Activated naive CD8-positive, alpha-beta T cell treated with anti-CD3 and anti-CD28 coated beads for 36 hours (primary cell): ENCODE results near the gene LRRC18. TPM values are rescaled to one million over a fixed set of nuclear protein-coding genes. Genes with fewer than 3 reads are reported as not detected.

ENCODE experiments used
- DNase-seq: peaks from one replicate; pipeline ENCODE4 v3.0.0; 2021
- H3K27ac Mint-ChIP-seq: one replicate; pipeline ENCODE4 v1.8.0; 2022; ENCODE audit warnings: mild to moderate bottlenecking, moderate library complexity, mixed read lengths
- H3K27me3 Mint-ChIP-seq: one replicate; pipeline ENCODE4 v1.8.0; 2022; ENCODE audit warnings: mild to moderate bottlenecking, mixed read lengths
- H3K36me3 Mint-ChIP-seq: one replicate; pipeline ENCODE4 v1.8.0; 2021; ENCODE audit warnings: mild to moderate bottlenecking, mixed read lengths
- H3K4me1 Mint-ChIP-seq: one replicate; pipeline ENCODE4 v1.8.0; 2021; ENCODE audit warnings: mixed read lengths
- H3K4me3 Mint-ChIP-seq: one replicate; pipeline ENCODE4 v1.8.0; 2022; ENCODE audit warnings: mild to moderate bottlenecking, moderate library complexity, mixed read lengths
- H3K9me3 Mint-ChIP-seq: one replicate; pipeline ENCODE4 v1.8.0; 2022; ENCODE audit warnings: mixed read lengths
- total RNA-seq, 2 experiments: library from RNA; stranded (reverse); gene quantifications; one replicate each; pipeline ENCODE4 v1.2.3, GENCODE V29; 2021

LRRC18 gene
- total RNA-seq, 2 experiments from 2014 or later = not detected

DNA sequence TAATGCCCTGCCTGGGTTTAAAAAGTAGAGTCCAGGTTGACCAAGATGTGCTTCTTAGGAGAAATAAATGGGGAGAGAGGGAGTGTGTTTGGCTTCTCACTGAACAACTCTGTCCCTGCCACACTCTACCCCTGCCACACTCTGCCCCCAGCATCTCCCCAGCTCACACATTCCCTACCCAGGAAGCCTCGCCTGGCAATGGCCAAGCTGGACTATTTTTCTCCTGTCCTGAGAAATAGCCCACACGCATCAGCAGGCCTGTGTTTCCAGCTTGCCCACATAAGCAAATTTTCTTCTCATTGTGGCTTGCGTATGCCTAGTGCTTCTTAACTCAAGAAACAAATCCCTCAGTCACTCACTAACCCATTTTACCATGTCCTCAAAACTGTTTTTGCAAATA lies 1.8 kb downstream of the LRRC18 start:
- H3K27ac Mint-ChIP-seq = no peak overlapping the region
- no peaks in the 10 kb centered on the region for H3K9me3 Mint-ChIP-seq
- H3K27me3 Mint-ChIP-seq = no peaks in the 10 kb centered on the region
- H3K4me1 Mint-ChIP-seq = no peaks in the 10 kb centered on the region
- no peaks in the 10 kb centered on the region for H3K36me3 Mint-ChIP-seq
- no peak for DNase-seq
- H3K4me3 Mint-ChIP-seq = no peak overlapping the region

DNA sequence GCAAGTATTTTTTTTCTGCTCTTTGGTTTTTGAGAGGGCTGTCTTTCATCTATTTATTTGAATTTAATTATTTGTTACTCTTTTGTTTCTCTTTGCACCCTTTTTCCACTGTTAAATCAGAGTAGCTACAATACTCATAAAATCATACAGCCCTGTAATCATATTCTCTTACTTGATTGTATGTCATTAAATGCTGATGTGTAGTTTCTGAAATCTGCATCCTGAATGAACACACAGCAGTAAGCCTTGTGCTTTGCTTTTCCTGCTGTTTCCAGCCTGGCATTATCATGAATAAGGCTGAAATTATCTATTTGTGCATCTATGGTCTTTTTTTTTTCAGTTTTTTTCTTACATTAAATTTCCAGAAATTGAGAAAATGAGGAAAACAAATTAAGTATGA lies 4.1 kb downstream of the LRRC18 start:
- H3K4me3 Mint-ChIP-seq = no peak overlapping the region
- H3K9me3 Mint-ChIP-seq = no peaks in the 10 kb centered on the region
- no peaks in the 10 kb centered on the region for H3K27me3 Mint-ChIP-seq
- no peaks in the 10 kb centered on the region for H3K36me3 Mint-ChIP-seq
- DNase-seq = no peak
- no peak overlapping the region for H3K27ac Mint-ChIP-seq
- H3K4me1 Mint-ChIP-seq = no peaks in the 10 kb centered on the region

DNA sequence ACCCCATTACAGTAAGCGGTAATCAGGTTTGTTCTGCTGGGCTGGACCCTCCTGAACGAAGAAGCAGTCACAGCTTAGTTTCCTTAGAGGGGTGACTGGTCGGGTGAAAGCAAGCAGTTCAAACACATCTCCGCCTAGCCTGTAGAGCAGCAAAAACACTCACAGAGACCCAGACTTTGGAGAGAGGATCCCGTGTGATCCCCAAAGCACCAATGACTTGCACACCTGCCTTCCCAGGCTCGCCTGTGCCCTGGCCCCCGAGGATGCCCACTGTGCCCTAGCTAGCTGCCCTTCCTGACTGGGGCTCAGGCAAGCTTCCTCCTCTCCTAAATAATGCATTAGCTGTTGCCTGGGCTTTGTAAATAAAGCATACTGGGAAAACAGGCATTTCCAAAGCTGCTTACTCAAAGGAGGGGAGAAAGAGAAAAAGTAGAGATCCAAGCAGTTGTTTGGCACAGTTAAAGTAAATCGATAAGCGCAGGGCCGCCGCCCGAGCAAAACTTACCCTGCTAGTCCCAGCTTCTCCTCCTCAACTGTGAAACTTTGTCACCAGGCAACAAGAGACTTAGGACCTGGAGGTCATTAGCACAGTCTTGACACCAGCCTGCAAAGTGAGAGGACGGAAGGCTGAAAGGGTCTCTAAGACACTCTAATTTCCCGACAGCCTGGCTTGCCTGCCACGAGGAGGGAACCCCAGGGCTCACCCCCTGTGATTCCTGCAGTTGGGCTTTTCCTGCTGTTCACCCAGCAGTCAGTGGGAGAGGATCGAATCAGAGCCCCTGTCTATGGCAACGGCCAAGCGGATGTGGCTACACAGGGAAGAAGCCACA lies 4.8 kb downstream of the LRRC18 start:
- H3K4me3 Mint-ChIP-seq = no peak overlapping the region
- H3K9me3 Mint-ChIP-seq = no peaks in the 10 kb centered on the region
- no peaks in the 10 kb centered on the region for H3K4me1 Mint-ChIP-seq
- no peak overlapping the region for H3K27ac Mint-ChIP-seq
- no peaks in the 10 kb centered on the region for H3K36me3 Mint-ChIP-seq
- H3K27me3 Mint-ChIP-seq = no peaks in the 10 kb centered on the region
- DNase-seq = no peak

DNA sequence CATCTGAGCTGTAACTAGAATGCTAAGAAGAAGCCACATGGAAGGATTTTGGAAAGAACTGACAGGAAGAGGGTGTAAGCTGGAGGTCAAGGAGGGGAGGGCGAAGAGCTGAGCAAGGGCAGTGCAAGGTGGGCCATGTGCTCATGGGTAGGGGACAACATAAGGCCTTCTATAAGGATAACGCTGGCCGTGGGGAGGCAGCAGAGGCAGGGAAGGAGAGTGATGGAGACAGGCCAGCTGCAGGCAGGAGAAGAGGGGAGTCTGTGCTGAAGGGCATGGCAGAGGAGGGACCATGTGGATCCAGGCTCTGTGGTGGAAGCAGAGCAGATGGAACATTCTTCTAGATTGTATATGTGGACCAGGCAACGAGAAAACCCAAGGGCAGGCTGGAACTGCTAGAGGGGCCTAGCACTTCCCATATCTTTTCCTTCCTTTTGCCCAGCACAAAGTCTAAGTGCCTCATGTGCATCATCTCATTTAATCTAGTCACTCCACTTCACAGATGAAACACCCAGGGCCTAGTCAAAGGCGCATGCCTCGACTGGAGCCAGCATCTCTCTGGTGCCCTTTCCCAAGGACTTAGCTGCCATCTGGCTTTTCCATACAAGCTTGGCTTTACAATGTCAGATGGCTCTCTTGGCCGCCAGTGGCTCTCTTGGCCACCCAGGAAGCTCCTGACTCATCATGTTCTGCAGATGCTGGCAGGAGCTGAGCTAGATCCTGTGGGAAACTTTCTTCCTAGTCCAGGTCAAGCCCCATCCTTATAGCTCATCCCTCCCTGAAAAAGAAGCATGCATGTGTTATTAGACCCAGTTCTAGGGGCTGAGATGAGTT lies 6.6 kb downstream of the LRRC18 start:
- Mint-ChIP-seq H3K4me1 (no peaks in the 10 kb centered on the region), H3K36me3 (no peaks in the 10 kb centered on the region), H3K27me3 (peaks cover 3% of the 10 kb centered on the region), H3K9me3 (no peaks in the 10 kb centered on the region), H3K27ac (no peak overlapping the region), H3K4me3 (no peak overlapping the region)
- no peak for DNase-seq

DNA sequence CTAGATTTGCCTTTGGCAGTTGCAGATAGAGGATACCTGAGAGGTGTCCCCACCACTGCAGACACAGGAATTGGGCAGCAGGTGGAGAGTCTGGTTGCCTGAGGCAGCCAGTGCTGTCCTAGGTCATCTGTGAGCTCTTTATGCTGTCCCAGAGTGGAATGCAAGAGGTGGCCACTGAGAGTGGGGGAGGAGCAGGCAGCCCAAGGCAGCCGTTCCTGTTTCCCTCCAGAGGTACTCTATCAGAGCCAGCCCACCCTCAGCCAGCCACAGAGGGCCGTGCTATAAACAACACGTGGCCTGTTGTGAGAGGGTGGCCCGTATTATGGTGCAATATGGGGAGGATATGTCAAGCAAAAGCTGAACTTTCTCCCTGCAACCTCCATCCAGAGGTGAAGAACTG lies 8.5 kb downstream of the LRRC18 start:
- no peaks in the 10 kb centered on the region for H3K36me3 Mint-ChIP-seq
- no peak overlapping the region for H3K4me3 Mint-ChIP-seq
- H3K27me3 Mint-ChIP-seq = peaks cover 3% of the 10 kb centered on the region
- no peak for DNase-seq
- H3K27ac Mint-ChIP-seq = no peak overlapping the region
- no peaks in the 10 kb centered on the region for H3K9me3 Mint-ChIP-seq
- H3K4me1 Mint-ChIP-seq = no peaks in the 10 kb centered on the region

DNA sequence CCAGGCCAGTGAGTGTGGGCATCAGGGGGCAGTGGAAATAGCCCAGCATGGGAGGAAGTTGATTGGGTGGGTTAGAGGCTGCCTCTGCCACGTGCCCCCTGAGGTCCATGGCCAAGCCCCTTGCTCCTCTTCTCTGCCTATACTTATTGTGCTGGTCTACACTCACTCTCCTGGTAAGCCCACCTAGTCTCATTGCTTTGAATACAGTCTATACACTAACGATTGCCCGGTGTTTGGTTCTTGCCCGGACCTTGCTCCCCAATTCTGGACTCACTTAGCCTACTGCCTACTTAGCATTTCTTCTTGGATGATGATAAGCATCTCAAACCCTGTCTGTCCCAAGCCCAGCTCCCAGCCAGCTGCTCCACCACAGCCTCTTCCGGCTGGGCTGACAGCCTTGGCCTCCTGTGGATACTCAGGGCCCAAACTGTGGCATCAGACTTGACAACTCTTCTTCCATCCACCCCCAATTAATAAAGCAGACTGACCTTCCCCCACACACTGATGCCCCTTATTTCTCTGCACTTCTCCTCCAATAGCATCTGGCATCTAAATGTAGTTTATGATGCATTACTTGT lies 10.1 kb downstream of the LRRC18 start:
- Mint-ChIP-seq H3K27me3 (peaks cover 3% of the 10 kb centered on the region), H3K36me3 (no peaks in the 10 kb centered on the region), H3K27ac (no peak overlapping the region), H3K9me3 (no peaks in the 10 kb centered on the region), H3K4me1 (no peaks in the 10 kb centered on the region), H3K4me3 (no peak overlapping the region)
- DNase-seq = no peak

DNA sequence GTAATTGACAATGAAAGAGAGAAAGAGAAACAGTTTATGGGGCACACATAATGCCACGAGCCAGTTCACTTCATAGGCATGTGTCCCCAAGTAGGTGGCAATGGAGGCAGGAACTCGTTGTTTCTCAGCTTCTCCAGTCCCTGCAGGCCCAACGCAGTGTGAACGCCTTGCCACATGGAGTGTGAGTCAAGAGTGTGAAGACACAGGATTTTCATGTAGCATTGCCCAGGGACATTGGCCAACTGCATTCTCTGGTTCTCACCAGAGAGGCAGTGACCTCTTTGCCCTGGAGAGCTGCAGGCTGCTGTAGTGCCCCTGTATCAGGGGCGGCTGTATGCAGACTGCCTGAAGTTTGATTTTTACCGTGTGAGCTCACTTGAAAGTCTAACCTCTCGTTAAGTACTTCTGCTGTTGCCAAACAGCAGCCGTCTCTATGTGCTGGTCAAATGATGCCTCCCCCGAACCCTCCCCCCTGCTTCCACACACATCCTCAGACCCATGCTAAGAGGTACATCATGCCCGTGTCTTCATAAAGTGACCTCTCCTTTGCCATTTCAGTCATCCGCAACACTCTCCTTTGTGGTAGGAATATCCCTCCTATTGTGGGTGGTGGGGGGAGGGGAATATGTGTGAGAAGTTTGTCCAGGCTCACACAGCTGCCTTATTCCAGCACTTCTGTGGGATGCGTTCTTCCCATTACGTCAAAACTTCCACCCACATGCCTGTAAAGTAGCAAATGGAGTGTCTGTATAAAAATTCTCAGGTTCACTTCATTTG lies 12.7 kb downstream of the LRRC18 start:
- no peaks in the 10 kb centered on the region for H3K4me1 Mint-ChIP-seq
- no peaks in the 10 kb centered on the region for H3K36me3 Mint-ChIP-seq
- peaks cover 3% of the 10 kb centered on the region for H3K27me3 Mint-ChIP-seq

DNA sequence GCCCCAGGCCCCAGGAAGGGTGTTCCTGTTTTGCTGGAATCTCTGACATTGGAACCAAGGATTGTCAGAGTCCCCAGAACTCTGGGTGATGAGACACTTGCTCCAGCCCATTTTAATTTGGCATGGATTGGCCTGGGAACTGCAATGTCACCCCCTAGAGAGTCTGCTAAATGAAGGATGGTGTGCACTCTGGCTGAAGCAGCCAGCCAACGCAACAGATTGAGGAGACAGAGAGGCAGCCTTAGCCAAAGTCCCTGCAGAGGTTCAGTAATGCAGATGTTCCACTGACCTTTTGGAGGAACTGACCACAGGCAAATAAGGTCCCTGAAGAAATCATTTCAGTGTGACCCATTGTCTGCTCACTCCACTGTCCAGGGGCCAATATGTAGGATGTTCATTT lies 13.4 kb downstream of the LRRC18 start:
- no peak for DNase-seq
- Mint-ChIP-seq H3K4me3 (no peak overlapping the region), H3K27ac (no peak overlapping the region), H3K9me3 (no peaks in the 10 kb centered on the region), H3K4me1 (no peaks in the 10 kb centered on the region), H3K36me3 (no peaks in the 10 kb centered on the region), H3K27me3 (peaks cover 3% of the 10 kb centered on the region)

More for the DNA sequence above, 12.7 kb downstream of the LRRC18 start:
- no peak for DNase-seq
- Mint-ChIP-seq H3K4me3 (no peak overlapping the region), H3K27ac (no peak overlapping the region), H3K9me3 (no peaks in the 10 kb centered on the region)

DNA sequence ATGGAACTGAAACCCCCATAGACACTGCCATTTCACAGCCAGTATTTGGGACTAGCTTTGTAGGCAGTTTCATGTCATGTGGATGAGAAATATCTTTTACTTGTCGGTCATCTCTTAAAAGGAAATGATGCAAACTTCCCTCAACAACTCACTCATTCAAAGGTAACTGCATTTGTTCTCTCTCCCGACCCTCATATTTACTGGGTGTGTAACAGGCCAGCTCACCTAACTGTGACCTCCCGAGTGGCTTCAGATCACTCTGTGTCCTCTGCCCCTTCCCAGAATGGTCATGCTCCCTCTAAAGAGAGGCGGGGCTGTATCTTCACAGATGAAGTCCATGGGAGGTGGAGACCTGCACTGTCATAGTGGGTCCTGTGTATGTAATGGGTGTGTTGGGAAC lies 14.7 kb downstream of the LRRC18 start:
- no peak for DNase-seq
- no peaks in the 10 kb centered on the region for H3K36me3 Mint-ChIP-seq
- H3K27ac Mint-ChIP-seq = no peak overlapping the region

DNA sequence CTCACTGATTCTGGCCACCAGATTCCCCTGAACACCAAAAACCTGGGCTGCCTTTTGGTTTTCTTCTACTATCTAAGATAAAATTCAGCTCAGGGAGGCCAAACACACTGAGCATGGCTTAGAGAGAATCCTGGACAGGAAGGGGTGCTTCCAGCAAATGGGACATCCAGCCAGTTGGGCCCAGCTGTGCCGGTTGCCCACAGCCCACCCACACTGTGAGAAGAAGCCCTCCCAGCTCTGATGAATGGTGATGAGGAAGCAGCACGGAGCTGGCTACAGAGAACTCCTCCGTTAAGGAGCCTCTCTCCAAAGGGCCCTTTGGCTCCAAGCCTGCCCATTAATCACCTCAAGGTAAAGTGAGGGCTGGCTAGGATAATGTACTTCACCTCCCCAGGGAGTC lies 15.9 kb downstream of the LRRC18 start:
- Mint-ChIP-seq H3K9me3 (no peaks in the 10 kb centered on the region), H3K4me1 (no peaks in the 10 kb centered on the region), H3K27ac (no peak overlapping the region), H3K36me3 (no peaks in the 10 kb centered on the region), H3K27me3 (no peaks in the 10 kb centered on the region), H3K4me3 (no peak overlapping the region)
- no peak for DNase-seq

More for the DNA sequence above, 14.7 kb downstream of the LRRC18 start:
- H3K4me1 Mint-ChIP-seq = no peaks in the 10 kb centered on the region
- H3K27me3 Mint-ChIP-seq = peaks cover 3% of the 10 kb centered on the region
- no peak overlapping the region for H3K4me3 Mint-ChIP-seq
- no peaks in the 10 kb centered on the region for H3K9me3 Mint-ChIP-seq

DNA sequence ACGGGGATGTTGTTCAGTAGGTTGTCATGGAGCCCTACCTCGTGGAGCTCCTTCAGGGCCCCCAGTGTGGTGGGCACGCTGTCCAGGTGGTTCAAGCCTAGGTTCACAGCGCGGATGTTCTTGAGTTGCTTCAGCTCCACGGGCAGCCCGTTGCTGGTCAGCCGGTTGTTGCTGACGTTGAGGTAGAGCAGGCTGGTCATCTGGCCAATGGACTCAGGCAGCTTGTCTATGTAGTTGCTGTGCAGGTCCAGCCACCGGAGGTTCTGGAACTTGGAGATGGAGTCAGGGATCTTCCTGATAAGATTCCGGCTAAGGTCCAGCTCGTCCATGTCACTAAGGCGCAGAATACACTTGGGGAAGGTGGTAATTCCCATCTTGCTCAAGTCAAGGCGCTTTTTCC lies 26.0 kb downstream of the LRRC18 start:
- H3K9me3 Mint-ChIP-seq = no peaks in the 10 kb centered on the region
- H3K27ac Mint-ChIP-seq = no peak overlapping the region

DNA sequence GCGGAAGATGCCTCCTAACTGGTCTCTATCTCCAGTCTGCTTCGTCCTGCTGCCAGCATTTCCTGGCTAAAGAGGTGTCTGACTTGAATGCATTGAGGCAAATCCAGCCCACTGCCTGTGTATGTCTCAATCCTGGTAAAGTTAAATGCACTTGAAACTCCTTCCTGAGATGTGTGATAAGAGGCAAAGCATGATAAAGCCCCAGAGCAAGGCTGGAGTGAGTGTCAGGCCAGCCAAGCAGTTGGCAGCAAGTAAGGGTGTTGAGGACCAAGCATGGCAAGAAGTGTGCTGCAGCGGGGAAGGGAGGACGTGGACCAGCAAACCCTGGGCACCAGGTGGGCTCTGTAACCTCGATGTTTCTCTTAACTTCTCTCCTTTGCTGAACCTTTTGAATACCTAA lies 29.1 kb downstream of the LRRC18 start:
- Mint-ChIP-seq H3K4me3 (no peak overlapping the region), H3K4me1 (no peaks in the 10 kb centered on the region), H3K27me3 (no peaks in the 10 kb centered on the region), H3K9me3 (no peaks in the 10 kb centered on the region), H3K36me3 (no peaks in the 10 kb centered on the region), H3K27ac (no peak overlapping the region)
- DNase-seq = no peak

More for the DNA sequence above, 26.0 kb downstream of the LRRC18 start:
- no peak overlapping the region for H3K4me3 Mint-ChIP-seq
- no peaks in the 10 kb centered on the region for H3K27me3 Mint-ChIP-seq
- DNase-seq = no peak
- no peaks in the 10 kb centered on the region for H3K4me1 Mint-ChIP-seq
- H3K36me3 Mint-ChIP-seq = no peaks in the 10 kb centered on the region

DNA sequence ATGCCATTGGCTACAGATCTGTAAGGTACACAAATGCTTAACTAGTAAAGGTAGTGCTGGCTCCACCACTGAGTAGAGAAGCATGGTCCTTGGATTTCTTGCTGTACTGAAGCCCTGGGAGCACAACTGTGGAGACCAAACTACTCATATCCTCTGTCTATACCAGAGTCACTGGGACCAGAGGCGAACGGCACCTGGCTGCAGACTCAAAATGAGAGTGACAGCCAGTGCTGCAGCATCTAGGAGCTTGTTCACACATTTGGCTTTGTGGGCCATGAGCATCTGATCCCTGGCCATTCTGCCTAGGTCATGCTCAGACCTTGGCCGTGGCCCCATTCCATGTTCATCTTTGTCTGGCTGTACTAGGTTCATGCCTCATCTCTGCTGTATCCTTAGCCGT lies 31.9 kb downstream of the LRRC18 start:
- Mint-ChIP-seq H3K27ac (no peak overlapping the region), H3K36me3 (no peaks in the 10 kb centered on the region), H3K4me3 (no peak overlapping the region), H3K9me3 (no peaks in the 10 kb centered on the region), H3K27me3 (no peaks in the 10 kb centered on the region), H3K4me1 (no peaks in the 10 kb centered on the region)
- DNase-seq = no peak

DNA sequence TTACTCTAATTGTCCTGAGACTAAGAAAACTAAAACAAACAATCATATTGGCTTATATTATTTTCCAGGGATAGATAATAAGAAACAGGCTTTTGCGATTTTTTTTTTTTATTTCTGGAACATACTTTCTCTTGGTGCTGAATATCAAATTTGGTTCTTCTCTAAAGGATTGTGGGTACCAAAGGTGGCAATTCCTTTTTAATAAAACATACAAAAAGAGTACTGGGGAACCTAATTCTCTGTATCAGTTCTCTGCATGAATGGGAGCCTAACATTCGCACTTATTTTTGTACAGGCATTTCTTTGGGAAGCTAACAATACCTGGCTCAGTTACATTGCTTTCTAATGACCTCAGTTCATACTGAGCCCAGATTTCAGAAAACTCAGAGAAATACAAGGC lies 32.8 kb downstream of the LRRC18 start:
- Mint-ChIP-seq H3K4me1 (no peaks in the 10 kb centered on the region), H3K4me3 (no peak overlapping the region), H3K9me3 (no peaks in the 10 kb centered on the region), H3K36me3 (no peaks in the 10 kb centered on the region), H3K27ac (no peak overlapping the region), H3K27me3 (no peaks in the 10 kb centered on the region)
- no peak for DNase-seq

DNA sequence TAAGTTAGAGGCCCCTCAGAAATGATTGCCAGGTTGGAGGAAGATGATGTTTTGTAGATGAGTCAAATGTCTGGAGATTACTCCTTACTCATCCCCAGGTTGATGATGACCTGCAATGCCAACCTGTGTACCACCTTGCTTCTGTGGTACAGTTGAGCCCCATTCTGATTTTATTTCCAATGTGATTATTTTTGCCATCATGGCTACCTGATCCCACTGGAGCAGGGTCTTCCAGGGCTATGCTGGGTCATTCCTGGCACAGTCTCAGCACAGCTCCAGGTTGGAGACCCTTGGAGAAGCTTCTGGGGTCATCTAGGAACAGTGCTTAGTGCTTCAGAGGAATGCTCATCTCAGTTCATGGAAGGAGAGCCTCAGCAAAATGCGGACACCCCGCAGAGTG lies 34.3 kb downstream of the LRRC18 start:
- Mint-ChIP-seq H3K9me3 (no peaks in the 10 kb centered on the region), H3K4me3 (no peak overlapping the region), H3K36me3 (no peaks in the 10 kb centered on the region), H3K27me3 (no peaks in the 10 kb centered on the region), H3K27ac (no peak overlapping the region), H3K4me1 (no peaks in the 10 kb centered on the region)
- no peak for DNase-seq
